ENCODE data around the gene MRPL10.

The MRPL10 gene

DNA sequence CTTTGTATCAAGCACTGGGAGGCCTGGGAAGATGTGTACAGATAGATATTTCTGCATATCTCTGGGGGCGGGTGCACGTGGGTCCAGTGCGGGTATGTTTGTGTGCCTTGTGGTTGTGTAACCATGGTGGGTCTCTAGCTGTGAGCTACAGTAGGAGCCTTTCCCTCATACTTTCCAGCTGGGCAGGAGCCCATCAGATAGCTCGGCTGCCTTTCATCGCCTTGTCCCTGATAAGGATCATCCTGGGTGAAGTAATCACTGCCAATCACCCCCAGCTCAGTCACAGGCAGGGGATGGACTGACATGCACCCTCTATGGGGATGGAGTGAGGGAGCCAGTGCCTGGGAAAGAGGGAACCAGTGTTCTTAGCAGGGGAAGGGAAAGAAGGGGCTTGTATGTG lies 12.9 kb upstream of the MRPL10 start:
- ChIA-PET CTCF (interaction anchor here (0.6 to 32.3 kb wide), 8 partner anchors 10 to 174 kb away, joined by 3 to 1547 read pairs (median 21); partner anchors contain the start of genes CDK5RAP3, LRRC46, MRPL10 and SP2), POLR2A (interaction anchor here (0.6 to 1.0 kb wide), 2 partner anchors 18 to 51 kb away, joined by 3 to 4 read pairs; no protein-coding TSS in a partner anchor)
- no peak for DNase-seq (ENCODE audit: low read depth, low spot score)
- no peak overlapping the region for H3K4me3 ChIP-seq (ENCODE audit: low read depth, low read length)
- TF ChIP-seq, protein P1, sequence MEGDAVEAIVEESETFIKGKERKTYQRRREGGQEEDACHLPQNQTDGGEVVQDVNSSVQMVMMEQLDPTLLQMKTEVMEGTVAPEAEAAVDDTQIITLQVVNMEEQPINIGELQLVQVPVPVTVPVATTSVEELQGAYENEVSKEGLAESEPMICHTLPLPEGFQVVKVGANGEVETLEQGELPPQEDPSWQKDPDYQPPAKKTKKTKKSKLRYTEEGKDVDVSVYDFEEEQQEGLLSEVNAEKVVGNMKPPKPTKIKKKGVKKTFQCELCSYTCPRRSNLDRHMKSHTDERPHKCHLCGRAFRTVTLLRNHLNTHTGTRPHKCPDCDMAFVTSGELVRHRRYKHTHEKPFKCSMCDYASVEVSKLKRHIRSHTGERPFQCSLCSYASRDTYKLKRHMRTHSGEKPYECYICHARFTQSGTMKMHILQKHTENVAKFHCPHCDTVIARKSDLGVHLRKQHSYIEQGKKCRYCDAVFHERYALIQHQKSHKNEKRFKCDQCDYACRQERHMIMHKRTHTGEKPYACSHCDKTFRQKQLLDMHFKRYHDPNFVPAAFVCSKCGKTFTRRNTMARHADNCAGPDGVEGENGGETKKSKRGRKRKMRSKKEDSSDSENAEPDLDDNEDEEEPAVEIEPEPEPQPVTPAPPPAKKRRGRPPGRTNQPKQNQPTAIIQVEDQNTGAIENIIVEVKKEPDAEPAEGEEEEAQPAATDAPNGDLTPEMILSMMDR (IDR thresholded peaks at IDR 0.05; ENCODE audit: insufficient read depth, low read length, missing control alignments), result no peak

DNA sequence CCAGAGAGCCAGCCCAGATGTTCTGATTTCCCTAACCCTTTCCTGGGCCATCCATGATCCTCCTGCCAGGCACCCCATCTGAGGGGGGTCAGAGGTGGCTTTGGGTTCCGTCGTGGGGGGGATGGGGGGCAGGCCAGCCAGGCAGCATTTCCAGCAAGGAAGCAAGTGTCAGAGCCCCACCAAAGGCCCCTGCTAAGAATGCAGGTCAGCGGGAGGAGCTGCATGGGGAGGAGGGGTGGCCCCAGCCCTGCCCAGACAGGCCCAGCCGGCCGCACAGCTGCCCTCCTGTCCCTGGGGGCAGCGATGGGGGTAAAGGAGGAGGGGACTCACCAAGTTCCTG lies 12.0 kb upstream of the MRPL10 start:
- ChIA-PET POLR2A (no interaction called here), CTCF (interaction anchor here (1.2 to 32.3 kb wide), 10 partner anchors 12 to 175 kb away, joined by 3 to 1547 read pairs (median 24); partner anchors contain the start of genes CDK5RAP3, LRRC46, MRPL10 and OSBPL7)
- TF ChIP-seq, protein P1 (IDR thresholded peaks at IDR 0.05; ENCODE audit: insufficient read depth, low read length, missing control alignments), result no peak
- no peak overlapping the region for H3K4me3 ChIP-seq (ENCODE audit: low read depth, low read length)
- DNase-seq (ENCODE audit: low read depth, low spot score), result no peak

GRCh38 chr17:47841488-47842291 lies 10.3 kb upstream of the MRPL10 start:
- H3K4me3 ChIP-seq (ENCODE audit: low read depth, low read length), result peak overlapping the region; percentile 69
- no peak for DNase-seq (ENCODE audit: low read depth, low spot score)
- TF ChIP-seq, protein P1 (IDR thresholded peaks at IDR 0.05; ENCODE audit: insufficient read depth, low read length, missing control alignments), result no peak
- POLR2A ChIA-PET, result interaction anchor here (0.5 to 1.3 kb wide), 3 partner anchors 10 to 114 kb away, joined by 3 to 6 read pairs (median 5); partner anchors contain the start of genes LRRC46, MRPL10 and SP2
- CTCF ChIA-PET, result interaction anchor here (0.6 to 32.3 kb wide), 31 partner anchors 9 to 283 kb away, joined by 3 to 1547 read pairs (median 6); partner anchors contain the start of genes CDK5RAP3, LRRC46, MRPL10 and OSBPL7

- CTCF ChIA-PET, result interaction anchor here (0.6 to 32.3 kb wide), 29 partner anchors 9 to 283 kb away, joined by 3 to 1547 read pairs (median 5); partner anchors contain the start of genes CDK5RAP3, LRRC46, MRPL10 and OSBPL7
- POLR2A ChIA-PET, result interaction anchor here (0.5 to 1.3 kb wide), 3 partner anchors 10 to 115 kb away, joined by 3 to 6 read pairs (median 3); partner anchors contain the start of genes LRRC46, MRPL10 and SP2
- peak within 1 kb of the TSS; percentile 69 for H3K4me3 ChIP-seq (ENCODE audit: low read depth, low read length)
- TF ChIP-seq, protein P1 (IDR thresholded peaks at IDR 0.05; ENCODE audit: insufficient read depth, low read length, missing control alignments), result peak; percentile 95
- DNase-seq (ENCODE audit: low read depth, low spot score), result no peak
Observed at GRCh38 chr17:47840742-47841487, 9.6 kb upstream of the MRPL10 start, which contains the start of gene SCRN2. Gene SCRN2, minus strand, starts transcription at chr17:47841273. Its CDS starts 430 bp downstream, at chr17:47840843.

GRCh38 chr17:47840001-47840741 lies 8.8 kb upstream of the MRPL10 start:
- POLR2A ChIA-PET, result interaction anchor here (0.7 to 1.3 kb wide), 2 partner anchors 9 to 55 kb away, joined by 3 to 6 read pairs; partner anchors contain the start of genes LRRC46, MRPL10 and SP2
- CTCF ChIA-PET, result interaction anchor here (0.8 to 32.3 kb wide), 21 partner anchors 9 to 178 kb away, joined by 3 to 1547 read pairs (median 9); partner anchors contain the start of genes CDK5RAP3, LRRC46, MRPL10 and PNPO
- no peak for DNase-seq (ENCODE audit: low read depth, low spot score)
- H3K4me3 ChIP-seq (ENCODE audit: low read depth, low read length), result peak overlapping the region; percentile 69
- TF ChIP-seq, protein P1 (IDR thresholded peaks at IDR 0.05; ENCODE audit: insufficient read depth, low read length, missing control alignments), result no peak
